HEK293T (cell line): ENCODE results near the gene ELMOD1.

Experiments
- CTCF ChIA-PET: fragments of 350-600 bp; formaldehyde crosslinking; extraction: SDS; loops from one replicate; lab custom pipeline; 2021; ENCODE audit warnings: antibody characterized with exemption, inconsistent platforms; lab: Yijun Ruan, JAX
- POLR2A ChIA-PET: fragments of 350-600 bp; formaldehyde crosslinking; extraction: SDS; loops from one replicate; lab custom pipeline; 2020; ENCODE audit warnings: antibody characterized with exemption, inconsistent platforms; lab: Yijun Ruan, JAX
- DNase-seq: peaks from one replicate; pipeline ENCODE4 v3.0.0; 2012; ENCODE audit warnings: mixed read lengths; ENCODE audit errors: extremely low spot score
- ARNT ChIP-seq: fragments of 450-650 bp; IDR thresholded peaks from 2 replicates; pipeline ENCODE4 v1.6.1; 2017; ENCODE audit warnings: mild to moderate bottlenecking
- BHLHE40 ChIP-seq: fragments of 450-650 bp; IDR thresholded peaks from 2 replicates; pipeline ENCODE4 v1.6.1; 2016; ENCODE audit warnings: mild to moderate bottlenecking, moderate library complexity, borderline replicate concordance
- CTBP1 ChIP-seq: fragments of 450-650 bp; IDR thresholded peaks from 2 replicates; pipeline ENCODE4 v1.6.1; 2016; ENCODE audit warnings: borderline replicate concordance
- ELF4 ChIP-seq: fragments of 450-650 bp; IDR thresholded peaks from 2 replicates; pipeline ENCODE4 v1.6.1; 2017; ENCODE audit warnings: antibody characterized with exemption
- FOXA1 ChIP-seq: fragments of 450-650 bp; IDR thresholded peaks from 2 replicates; pipeline ENCODE4 v1.6.1; 2016; ENCODE audit warnings: mild to moderate bottlenecking
- FOXK2 ChIP-seq: fragments of 450-650 bp; IDR thresholded peaks from 2 replicates; pipeline ENCODE4 v1.6.1; 2016; ENCODE audit warnings: mild to moderate bottlenecking
- FOXM1 ChIP-seq: fragments of 450-650 bp; IDR thresholded peaks from 2 replicates; pipeline ENCODE4 v1.6.1; 2017; ENCODE audit warnings: mild to moderate bottlenecking, borderline replicate concordance
- HDGF ChIP-seq: fragments of 450-650 bp; IDR thresholded peaks from 2 replicates; pipeline ENCODE4 v1.6.1; 2017; ENCODE audit warnings: antibody characterized with exemption, borderline replicate concordance
- L3MBTL2 ChIP-seq: fragments of 450-650 bp; conservative IDR thresholded peaks from 2 replicates; pipeline ENCODE4 v1.6.1; 2016; ENCODE audit warnings: mild to moderate bottlenecking
- LEF1 ChIP-seq: fragments of 450-650 bp; IDR thresholded peaks from 2 replicates; pipeline ENCODE4 v1.6.1; 2017; ENCODE audit warnings: mild to moderate bottlenecking, borderline replicate concordance
- NFRKB ChIP-seq: fragments of 450-650 bp; IDR thresholded peaks from 2 replicates; pipeline ENCODE4 v1.6.1; 2016; ENCODE audit warnings: mild to moderate bottlenecking, moderate library complexity
- SP1 ChIP-seq: fragments of 450-650 bp; IDR thresholded peaks from 2 replicates; pipeline ENCODE4 v1.6.1; 2017
- SUZ12 ChIP-seq: fragments of 450-650 bp; IDR thresholded peaks from 2 replicates; pipeline ENCODE4 v1.6.1; 2016; ENCODE audit warnings: mild to moderate bottlenecking
- TARDBP ChIP-seq: fragments of 450-650 bp; IDR thresholded peaks from 2 replicates; pipeline ENCODE4 v1.6.1; 2016
- ZNF384 ChIP-seq: fragments of 450-650 bp; IDR thresholded peaks from 2 replicates; pipeline ENCODE4 v1.6.1; 2016
- TF ChIP-seq, protein P1 (sequence below): fragments of 450-650 bp; IDR thresholded peaks from 2 replicates; pipeline ENCODE4 v1.6.1; 2016

Gene ELMOD1

GRCh38 chr11:107592813-107593212, 1.9 kb downstream of the ELMOD1 start:
- POLR2A ChIA-PET, result no interaction called here
- TF ChIP-seq BHLHE40 (no peak), FOXM1 (no peak), SUZ12 (no peak), ELF4 (no peak), HDGF (no peak), TARDBP (no peak), LEF1 (no peak), L3MBTL2 (no peak), CTBP1 (no peak), NFRKB (no peak), ZNF384 (no peak), SP1 (no peak)
- CTCF ChIA-PET, result no interaction called here
- DNase-seq, result no peak

DNA sequence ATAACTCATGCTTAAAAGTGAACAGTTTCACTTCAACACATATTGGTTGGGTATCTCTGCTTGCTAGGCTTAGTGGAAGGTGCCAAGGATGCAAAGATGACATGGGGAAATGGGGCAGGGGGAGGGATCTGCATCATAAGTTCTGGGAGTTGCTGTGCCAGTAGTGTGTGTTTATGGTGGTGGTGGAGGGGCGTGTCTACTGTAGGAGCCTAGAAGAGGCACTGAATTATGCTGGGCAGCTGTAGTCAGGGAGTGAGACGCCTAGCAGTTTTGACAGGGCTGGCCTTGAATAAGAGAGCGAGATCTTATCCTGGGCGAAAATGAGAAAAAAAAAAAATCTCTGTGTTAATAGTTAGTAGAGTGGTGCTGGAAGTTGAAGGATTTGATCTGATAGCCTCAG, 3.0 kb downstream of the ELMOD1 start:
- DNase-seq, result peak; percentile 12
- CTCF ChIA-PET, result interaction anchor here (0.5 to 1.5 kb wide), 2 partner anchors 15 to 152 kb away, joined by 3 to 6 read pairs; no protein-coding TSS in a partner anchor
- TF ChIP-seq ELF4 (no peak), FOXM1 (no peak), SP1 (no peak), TARDBP (no peak), ZNF384 (no peak), ARNT (no peak), L3MBTL2 (no peak), NFRKB (no peak), BHLHE40 (no peak), HDGF (no peak), SUZ12 (no peak), CTBP1 (no peak), FOXK2 (no peak), FOXA1 (no peak), LEF1 (no peak)
- TF ChIP-seq, protein P1, sequence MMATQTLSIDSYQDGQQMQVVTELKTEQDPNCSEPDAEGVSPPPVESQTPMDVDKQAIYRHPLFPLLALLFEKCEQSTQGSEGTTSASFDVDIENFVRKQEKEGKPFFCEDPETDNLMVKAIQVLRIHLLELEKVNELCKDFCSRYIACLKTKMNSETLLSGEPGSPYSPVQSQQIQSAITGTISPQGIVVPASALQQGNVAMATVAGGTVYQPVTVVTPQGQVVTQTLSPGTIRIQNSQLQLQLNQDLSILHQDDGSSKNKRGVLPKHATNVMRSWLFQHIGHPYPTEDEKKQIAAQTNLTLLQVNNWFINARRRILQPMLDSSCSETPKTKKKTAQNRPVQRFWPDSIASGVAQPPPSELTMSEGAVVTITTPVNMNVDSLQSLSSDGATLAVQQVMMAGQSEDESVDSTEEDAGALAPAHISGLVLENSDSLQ, result no peak
- POLR2A ChIA-PET, result interaction anchor here (0.6 kb wide), 1 partner anchor 9 kb away, joined by 3 read pairs; no protein-coding TSS in a partner anchor

- POLR2A ChIA-PET, result no interaction called here
- TF ChIP-seq HDGF (no peak), CTBP1 (no peak), FOXM1 (no peak), ZNF384 (no peak), ELF4 (no peak), SP1 (no peak), FOXK2 (no peak), NFRKB (no peak), FOXA1 (no peak), LEF1 (no peak), L3MBTL2 (no peak), BHLHE40 (no peak), ARNT (no peak), TARDBP (no peak)
- TF ChIP-seq, protein P1, result no peak
- CTCF ChIA-PET, result interaction anchor here (0.5 to 1.5 kb wide), 3 partner anchors 9 to 203 kb away, joined by 3 to 6 read pairs (median 5); no protein-coding TSS in a partner anchor
- no peak for DNase-seq
These were observed 3.8 kb downstream of the ELMOD1 start for GRCh38 chr11:107594736-107595135.

- no peak for TF ChIP-seq FOXM1
- ChIA-PET CTCF (interaction anchor here (0.6 to 0.8 kb wide), 2 partner anchors 10 to 248 kb away, joined by 3 read pairs; no protein-coding TSS in a partner anchor), POLR2A (no interaction called here)
- peak; percentile 53 for DNase-seq
These were observed 7.5 kb downstream of the ELMOD1 start for GRCh38 chr11:107598225-107599139.

GRCh38 chr11:107605061-107606006, 14.4 kb downstream of the ELMOD1 start:
- TF ChIP-seq ZNF384, result peak; percentile 48; the same call in 1 of the 2 replicates
- no peak for TF ChIP-seq TARDBP
- ChIA-PET POLR2A (no interaction called here), CTCF (interaction anchor here (0.9 kb wide), 1 partner anchor 29 kb away, joined by 5 read pairs; no protein-coding TSS in a partner anchor)
- DNase-seq, result no peak

GRCh38 chr11:107606141-107606540, 15.2 kb downstream of the ELMOD1 start:
- ChIA-PET POLR2A (no interaction called here), CTCF (interaction anchor here (0.8 kb wide), 1 partner anchor 14 kb away, joined by 3 read pairs; no protein-coding TSS in a partner anchor)
- DNase-seq, result no peak
- TF ChIP-seq, protein P1, result no peak
- TF ChIP-seq ZNF384 (no peak), FOXM1 (no peak), BHLHE40 (no peak), CTBP1 (no peak), FOXK2 (no peak), LEF1 (no peak), ARNT (no peak), SP1 (no peak), FOXA1 (no peak), NFRKB (no peak), HDGF (no peak), TARDBP (no peak)
